ENCODE measurements around the gene CCNG1.
A peak's percentile ranks its signal among the peaks of the same experiment; 100 is the strongest.
"Not testable (repeated sequence)": the region's sequence is repeated elsewhere in the genome, so short reads cannot be mapped to it uniquely, and the experiment has no call there.

The CCNG1 gene, protein sequence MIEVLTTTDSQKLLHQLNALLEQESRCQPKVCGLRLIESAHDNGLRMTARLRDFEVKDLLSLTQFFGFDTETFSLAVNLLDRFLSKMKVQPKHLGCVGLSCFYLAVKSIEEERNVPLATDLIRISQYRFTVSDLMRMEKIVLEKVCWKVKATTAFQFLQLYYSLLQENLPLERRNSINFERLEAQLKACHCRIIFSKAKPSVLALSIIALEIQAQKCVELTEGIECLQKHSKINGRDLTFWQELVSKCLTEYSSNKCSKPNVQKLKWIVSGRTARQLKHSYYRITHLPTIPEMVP

DNA sequence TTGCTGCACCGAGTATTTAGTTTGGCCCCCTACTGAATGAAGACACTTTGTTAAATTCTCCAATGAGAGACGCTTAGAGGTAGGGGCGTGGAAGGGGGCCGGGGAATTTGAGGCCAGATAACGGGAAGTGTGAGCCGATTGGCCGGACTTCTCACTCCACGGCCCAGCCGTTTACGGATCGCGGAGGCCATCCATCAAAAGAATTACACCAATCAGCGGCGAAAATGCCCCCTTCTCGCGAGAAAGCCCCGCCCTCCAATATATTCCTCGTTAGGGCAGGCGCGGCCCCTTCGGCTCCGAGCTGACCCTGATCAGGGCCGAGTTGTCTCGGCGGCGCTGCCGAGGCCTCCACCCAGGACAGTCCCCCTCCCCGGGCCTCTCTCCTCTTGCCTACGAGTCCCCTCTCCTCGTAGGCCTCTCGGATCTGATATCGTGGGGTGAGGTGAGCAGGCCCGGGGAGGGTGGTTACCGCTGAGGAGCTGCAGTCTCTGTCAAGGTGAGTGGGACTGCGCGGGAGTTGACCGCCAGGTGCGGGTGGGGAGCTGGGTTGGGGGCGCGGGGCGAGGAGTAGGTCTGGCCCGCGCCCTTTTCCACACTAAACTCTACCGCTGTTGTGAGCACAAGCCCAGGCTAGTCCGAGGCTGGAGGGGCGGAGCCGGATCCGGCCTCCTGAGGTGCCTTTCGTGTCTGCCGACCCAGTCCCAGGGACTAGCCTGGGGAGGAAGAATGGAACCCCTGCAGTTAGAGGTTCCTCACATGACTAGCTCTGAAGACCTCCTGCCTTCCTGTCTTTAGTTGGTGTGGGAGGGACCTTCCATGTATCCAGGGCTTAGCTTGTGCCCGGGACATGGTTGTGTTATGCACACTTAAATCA, at the start of gene CCNG1:
Gene CCNG1, plus strand, starts transcription at position 287 of the 874 bp plus-strand sequence. CDS start 1,662 bp downstream, outside the sequence.
- peak within 1 kb of the TSS; percentile 100 for H3K4me3 ChIP-seq (ENCODE audit: low read depth, low read length)
- H3K4me1 ChIP-seq, result peaks cover 8% of the 10 kb centered on the region
- H3K27me3 ChIP-seq (ENCODE audit: control insufficient read depth, insufficient read depth, low read length), result no peaks in the 10 kb centered on the region

DNA sequence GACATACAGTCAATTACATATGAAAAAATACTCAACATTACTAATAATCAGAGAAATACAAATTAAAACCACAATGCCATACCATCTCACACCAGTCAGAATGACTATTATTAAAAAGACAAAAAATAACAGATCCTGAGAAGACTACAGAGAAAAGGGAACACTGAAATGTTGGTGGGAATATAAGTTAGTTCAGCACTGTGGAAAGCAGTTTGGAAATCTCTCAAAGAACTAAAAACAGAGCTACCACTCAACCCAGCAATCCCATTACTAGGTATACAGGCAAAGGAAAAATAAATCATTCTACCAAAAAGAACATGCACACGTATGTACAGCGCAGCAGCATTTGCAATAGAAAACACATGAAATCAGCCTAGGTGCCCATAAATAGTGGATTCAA, 41.6 kb upstream of the CCNG1 start:
- no peak overlapping the region for H3K27ac ChIP-seq
- no peak overlapping the region for H3K4me3 ChIP-seq (ENCODE audit: low read depth, low read length)
- no peaks in the 10 kb centered on the region for H3K27me3 ChIP-seq (ENCODE audit: control insufficient read depth, insufficient read depth, low read length)
- no peak overlapping the region for H3K9ac ChIP-seq
- H3K9me3 ChIP-seq (ENCODE audit: control insufficient read depth, low read length), result no peaks in the 10 kb centered on the region
- no peaks in the 10 kb centered on the region for H3K4me1 ChIP-seq
- no peak overlapping the region for H3K4me2 ChIP-seq (ENCODE audit: low read length)
- no peak overlapping the region for H2AFZ ChIP-seq
- TF ChIP-seq, protein P1, sequence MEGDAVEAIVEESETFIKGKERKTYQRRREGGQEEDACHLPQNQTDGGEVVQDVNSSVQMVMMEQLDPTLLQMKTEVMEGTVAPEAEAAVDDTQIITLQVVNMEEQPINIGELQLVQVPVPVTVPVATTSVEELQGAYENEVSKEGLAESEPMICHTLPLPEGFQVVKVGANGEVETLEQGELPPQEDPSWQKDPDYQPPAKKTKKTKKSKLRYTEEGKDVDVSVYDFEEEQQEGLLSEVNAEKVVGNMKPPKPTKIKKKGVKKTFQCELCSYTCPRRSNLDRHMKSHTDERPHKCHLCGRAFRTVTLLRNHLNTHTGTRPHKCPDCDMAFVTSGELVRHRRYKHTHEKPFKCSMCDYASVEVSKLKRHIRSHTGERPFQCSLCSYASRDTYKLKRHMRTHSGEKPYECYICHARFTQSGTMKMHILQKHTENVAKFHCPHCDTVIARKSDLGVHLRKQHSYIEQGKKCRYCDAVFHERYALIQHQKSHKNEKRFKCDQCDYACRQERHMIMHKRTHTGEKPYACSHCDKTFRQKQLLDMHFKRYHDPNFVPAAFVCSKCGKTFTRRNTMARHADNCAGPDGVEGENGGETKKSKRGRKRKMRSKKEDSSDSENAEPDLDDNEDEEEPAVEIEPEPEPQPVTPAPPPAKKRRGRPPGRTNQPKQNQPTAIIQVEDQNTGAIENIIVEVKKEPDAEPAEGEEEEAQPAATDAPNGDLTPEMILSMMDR (IDR thresholded peaks at IDR 0.05), result no peak
- no peaks in the 10 kb centered on the region for H3K79me2 ChIP-seq
- no peaks in the 10 kb centered on the region for H3K36me3 ChIP-seq (ENCODE audit: control insufficient read depth, insufficient read depth, low read length)

More for the DNA sequence above, at the start of gene CCNG1:
- H2AFZ ChIP-seq, result peak within 1 kb of the TSS; percentile 99
- no peaks in the 10 kb centered on the region for H3K36me3 ChIP-seq (ENCODE audit: control insufficient read depth, insufficient read depth, low read length)
- peaks cover 17% of the 10 kb centered on the region for H3K79me2 ChIP-seq
- peak within 1 kb of the TSS; percentile 91 for H3K27ac ChIP-seq
- no peaks in the 10 kb centered on the region for H3K9me3 ChIP-seq (ENCODE audit: control insufficient read depth, low read length)
- TF ChIP-seq, protein P1 (IDR thresholded peaks at IDR 0.05), result no peak
- peak within 1 kb of the TSS; percentile 90 for H3K9ac ChIP-seq
- peak within 1 kb of the TSS; percentile 74 for H3K4me2 ChIP-seq (ENCODE audit: low read length)

DNA sequence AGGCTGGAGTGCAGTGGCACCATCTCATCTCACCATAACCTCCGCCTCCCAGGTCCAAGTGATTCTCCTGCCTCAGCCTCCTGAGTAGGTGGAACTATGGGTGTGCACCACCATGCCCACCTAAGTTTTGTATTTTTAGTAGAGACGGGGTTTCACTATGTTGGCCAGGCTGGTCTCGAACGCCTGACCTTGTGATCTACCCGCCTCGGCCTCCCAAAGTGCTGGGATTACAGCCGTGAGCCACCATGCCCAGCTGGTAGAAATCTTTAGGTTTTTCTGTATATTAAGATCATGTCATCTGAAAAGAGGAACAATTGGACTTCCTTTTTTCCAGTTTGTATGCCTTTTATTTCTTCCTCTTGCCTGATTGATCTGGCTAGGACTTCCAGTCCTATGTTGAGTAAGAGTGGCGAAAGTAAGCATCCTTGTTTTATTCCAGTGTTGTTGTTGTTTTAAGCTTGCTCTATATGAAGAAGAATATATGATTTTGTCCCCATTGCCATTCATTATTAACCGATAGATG, 40.5 kb upstream of the CCNG1 start:
- H2AFZ ChIP-seq; H3K36me3 ChIP-seq (ENCODE audit: control insufficient read depth, insufficient read depth, low read length); H3K9ac ChIP-seq; H3K4me2 ChIP-seq (ENCODE audit: low read length); H3K4me3 ChIP-seq (ENCODE audit: low read depth, low read length); H3K4me1 ChIP-seq; H3K79me2 ChIP-seq; H3K27me3 ChIP-seq (ENCODE audit: control insufficient read depth, insufficient read depth, low read length); H3K27ac ChIP-seq; H3K9me3 ChIP-seq (ENCODE audit: control insufficient read depth, low read length): not testable (repeated sequence)

DNA sequence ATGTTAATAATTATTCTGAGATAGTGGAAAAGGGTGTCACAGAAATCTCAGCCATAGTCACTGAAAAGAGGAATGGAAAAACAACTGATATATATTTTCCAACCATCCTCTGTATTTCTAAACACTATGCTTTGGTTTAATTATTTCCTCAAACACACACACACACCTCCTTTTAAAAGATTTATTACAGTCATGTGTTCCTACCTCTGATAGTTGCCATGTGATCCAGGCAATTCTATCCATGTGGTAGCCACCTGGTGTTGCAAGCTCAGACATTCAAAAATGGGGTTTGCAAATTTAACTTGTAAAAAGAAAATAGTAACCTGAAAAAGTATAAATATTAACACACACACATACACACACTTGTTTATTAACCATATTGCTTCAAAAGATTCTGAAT, 40.0 kb upstream of the CCNG1 start:
- TF ChIP-seq, protein P1 (IDR thresholded peaks at IDR 0.05), result no peak
- Histone ChIP-seq H3K9me3 (ENCODE audit: control insufficient read depth, low read length) (no peaks in the 10 kb centered on the region), H3K36me3 (ENCODE audit: control insufficient read depth, insufficient read depth, low read length) (no peaks in the 10 kb centered on the region), H3K27me3 (ENCODE audit: control insufficient read depth, insufficient read depth, low read length) (no peaks in the 10 kb centered on the region), H3K79me2 (no peaks in the 10 kb centered on the region), H3K9ac (no peak overlapping the region), H3K4me2 (ENCODE audit: low read length) (no peak overlapping the region), H3K4me3 (ENCODE audit: low read depth, low read length) (no peak overlapping the region), H3K4me1 (no peaks in the 10 kb centered on the region), H2AFZ (no peak overlapping the region), H3K27ac (no peak overlapping the region)

DNA sequence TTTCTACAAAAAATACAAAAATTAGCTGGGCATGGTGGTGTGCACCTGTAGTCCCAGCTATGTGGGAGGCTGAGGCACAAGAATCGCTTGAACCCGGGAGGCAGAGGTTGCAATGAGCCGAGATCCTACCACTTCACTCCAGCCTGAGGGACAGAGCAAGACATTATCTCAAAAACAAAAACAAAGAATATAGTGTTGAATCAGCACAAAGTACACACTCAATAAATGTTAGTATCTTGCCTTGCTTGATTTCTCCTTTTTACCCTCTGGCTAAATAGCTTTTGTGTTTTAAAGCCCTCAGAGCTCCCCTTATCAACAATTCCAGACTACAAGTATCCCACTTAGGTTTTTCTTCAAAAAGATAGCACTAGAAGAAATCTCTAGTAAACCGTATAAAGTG, 37.5 kb upstream of the CCNG1 start:
- TF ChIP-seq, protein P1 (IDR thresholded peaks at IDR 0.05), result no peak
- no peaks in the 10 kb centered on the region for H3K79me2 ChIP-seq
- H3K27ac ChIP-seq, result no peak overlapping the region
- no peaks in the 10 kb centered on the region for H3K9me3 ChIP-seq (ENCODE audit: control insufficient read depth, low read length)
- H3K4me2 ChIP-seq (ENCODE audit: low read length), result no peak overlapping the region
- H3K36me3 ChIP-seq (ENCODE audit: control insufficient read depth, insufficient read depth, low read length), result no peaks in the 10 kb centered on the region
- H3K4me1 ChIP-seq, result no peaks in the 10 kb centered on the region
- H3K9ac ChIP-seq, result no peak overlapping the region
- no peak overlapping the region for H2AFZ ChIP-seq
- H3K4me3 ChIP-seq (ENCODE audit: low read depth, low read length), result no peak overlapping the region
- H3K27me3 ChIP-seq (ENCODE audit: control insufficient read depth, insufficient read depth, low read length), result no peaks in the 10 kb centered on the region
